GM19193 (cell line): ENCODE results near the gene ENAH.

Source experiments
- POLR2A ChIP-seq: IDR thresholded peaks from 4 replicates; pipeline ENCODE4 v1.6.1; 2011; ENCODE audit not compliant: insufficient read depth, insufficient read length; ENCODE audit errors: extremely low read depth

ENAH gene

DNA sequence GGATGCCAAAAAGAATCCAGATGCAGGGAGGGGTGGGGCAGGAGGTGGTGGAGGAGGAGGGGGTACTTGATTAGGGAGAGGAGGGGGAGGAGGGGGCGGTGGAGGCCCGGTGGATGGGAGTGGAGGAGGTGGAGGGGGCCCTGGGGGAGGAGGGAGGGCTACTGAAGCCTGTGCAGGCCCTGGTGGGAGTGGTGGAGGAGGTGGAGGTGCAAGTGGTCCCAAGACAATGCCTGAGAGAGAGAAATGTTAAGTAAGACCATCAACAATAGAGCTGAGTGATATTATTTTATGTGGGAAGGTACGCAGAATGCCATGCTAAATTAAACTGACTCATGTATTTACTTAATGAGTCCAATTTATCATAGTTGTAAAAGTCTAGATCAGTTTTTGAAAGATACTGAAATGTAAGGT is 138.2 kb downstream of the ENAH start:
- no peak for TF ChIP-seq POLR2A

DNA sequence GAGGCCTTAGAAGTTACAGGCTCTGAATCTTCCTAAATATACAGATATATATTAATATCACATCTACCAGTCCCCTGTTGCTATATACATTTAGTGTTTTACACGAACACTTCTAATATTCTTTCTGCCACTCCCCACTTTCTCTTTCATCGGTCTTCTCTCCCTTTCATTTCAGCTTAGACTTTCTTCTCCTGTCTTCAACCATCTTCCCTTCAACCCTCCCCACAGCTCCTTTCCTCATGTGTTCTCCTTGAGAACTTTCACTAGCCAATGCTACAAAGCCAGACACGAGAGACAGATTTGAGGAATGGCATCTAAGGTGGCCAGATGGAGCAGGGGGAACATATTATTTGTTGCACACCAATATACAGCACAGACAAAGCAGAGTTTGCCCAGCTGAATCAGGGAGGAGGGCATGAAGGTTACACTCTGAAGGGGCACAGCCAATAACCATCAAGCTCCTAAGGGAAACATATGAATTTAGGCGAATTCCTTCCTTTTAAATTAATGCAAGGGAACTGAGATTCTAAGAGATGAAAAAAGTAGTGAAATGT is 141.0 kb downstream of the ENAH start:
- TF ChIP-seq POLR2A: no peak

DNA sequence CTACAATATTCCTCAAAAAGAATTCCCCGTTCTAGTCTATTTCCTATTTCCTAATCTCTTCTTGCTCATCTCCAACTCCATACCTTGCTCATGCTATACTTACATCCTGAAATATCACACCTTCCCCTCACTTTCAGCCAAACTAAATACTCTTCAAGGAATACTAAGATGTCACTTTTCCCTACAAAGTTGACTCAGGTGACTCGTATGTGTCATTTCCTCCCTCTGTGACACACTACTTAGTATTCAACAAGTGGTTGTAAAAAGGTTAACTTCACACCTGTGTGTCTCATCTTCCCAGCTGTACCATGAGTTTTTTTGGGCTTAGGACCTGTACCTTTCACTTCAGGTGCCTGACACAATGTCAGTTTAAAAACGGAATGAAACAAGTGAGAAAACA is 143.2 kb downstream of the ENAH start:
- no peak for TF ChIP-seq POLR2A

DNA sequence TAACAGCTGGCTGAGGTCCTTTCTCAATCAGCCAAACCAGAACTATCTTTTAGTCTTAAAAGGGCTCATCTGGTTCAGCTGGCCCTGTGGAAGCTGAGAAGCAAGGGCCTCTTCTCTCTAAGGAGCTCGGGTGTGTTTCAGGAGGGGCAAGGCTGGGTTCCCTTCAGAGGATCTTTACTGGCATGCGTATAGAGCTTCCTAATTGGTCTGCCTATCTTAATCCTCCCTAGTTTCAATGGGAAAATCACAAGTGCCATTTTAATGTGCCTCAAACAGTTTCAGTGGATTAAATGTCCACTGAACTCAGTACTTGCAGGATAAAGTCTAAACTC is 143.6 kb downstream of the ENAH start:
- TF ChIP-seq POLR2A: no peak

DNA sequence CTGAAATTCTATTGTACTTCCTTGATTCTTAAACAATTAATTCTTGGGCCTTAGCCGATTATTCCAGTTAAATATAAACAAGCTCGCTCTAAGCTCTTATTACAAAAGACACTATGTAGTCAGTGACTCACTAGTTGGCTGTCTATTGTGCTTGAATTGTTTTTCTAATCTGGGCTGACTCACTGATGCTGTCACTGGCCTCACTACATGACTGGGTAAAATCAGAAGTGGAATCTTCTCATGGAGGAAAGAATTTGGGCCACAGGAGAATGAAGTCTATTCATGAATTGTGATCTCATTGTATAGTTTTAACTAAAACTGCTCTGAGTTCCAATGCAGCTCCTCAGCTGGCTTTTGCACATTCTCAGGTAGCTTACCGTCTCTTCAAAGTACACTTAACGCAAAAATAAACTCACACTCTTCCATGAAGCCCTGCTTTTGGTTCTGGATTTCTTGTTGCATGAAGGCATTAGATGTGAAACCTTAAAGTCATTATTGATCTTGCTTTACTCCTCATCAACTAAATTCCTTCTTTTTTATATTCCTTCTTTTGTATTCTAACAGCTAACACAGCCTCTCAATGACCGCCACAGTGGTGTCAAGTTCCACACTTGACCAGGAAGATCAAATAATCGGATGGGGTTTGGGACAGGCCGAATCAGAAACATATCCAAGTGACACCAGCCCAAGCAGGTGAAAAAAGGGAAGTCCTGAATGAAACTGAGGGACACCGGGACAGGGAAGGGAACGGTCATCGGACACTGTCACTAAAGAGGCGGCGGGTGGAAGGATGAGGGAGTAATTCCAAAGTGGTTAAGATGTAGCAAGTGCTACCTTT is 144.2 kb downstream of the ENAH start:
- no peak for TF ChIP-seq POLR2A

- no peak for TF ChIP-seq POLR2A
These were observed 146.2 kb downstream of the ENAH start for GRCh38 chr1:225506727-225507126.

GRCh38 chr1:225504776-225505175 is 148.1 kb downstream of the ENAH start:
- no peak for TF ChIP-seq POLR2A

DNA sequence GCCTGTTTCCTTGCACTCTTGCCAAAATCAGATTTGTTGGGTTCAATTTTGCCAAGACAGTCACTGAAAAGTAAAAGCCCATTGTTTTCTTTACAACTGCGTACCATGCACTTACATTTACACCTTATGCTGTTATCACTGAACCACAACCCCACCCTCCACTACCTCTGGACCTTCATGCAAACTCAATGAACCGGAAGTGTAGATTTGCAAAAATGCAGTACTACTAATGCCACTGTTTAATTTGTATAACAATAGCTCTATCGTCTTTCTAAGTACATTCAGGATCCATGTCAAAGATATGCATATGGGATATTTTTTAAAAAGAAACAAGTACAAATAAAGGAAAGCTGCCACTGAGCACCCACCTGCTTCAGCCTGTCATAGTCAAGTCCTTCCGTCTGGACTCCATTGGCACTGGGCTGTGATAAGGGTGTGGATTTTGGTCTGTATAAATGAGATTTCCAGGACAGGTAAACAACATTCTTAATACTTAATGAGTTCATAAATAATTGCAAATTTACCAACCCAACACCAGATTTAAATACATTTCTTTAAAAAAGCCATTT is 152.2 kb downstream of the ENAH start:
- TF ChIP-seq POLR2A: no peak

DNA sequence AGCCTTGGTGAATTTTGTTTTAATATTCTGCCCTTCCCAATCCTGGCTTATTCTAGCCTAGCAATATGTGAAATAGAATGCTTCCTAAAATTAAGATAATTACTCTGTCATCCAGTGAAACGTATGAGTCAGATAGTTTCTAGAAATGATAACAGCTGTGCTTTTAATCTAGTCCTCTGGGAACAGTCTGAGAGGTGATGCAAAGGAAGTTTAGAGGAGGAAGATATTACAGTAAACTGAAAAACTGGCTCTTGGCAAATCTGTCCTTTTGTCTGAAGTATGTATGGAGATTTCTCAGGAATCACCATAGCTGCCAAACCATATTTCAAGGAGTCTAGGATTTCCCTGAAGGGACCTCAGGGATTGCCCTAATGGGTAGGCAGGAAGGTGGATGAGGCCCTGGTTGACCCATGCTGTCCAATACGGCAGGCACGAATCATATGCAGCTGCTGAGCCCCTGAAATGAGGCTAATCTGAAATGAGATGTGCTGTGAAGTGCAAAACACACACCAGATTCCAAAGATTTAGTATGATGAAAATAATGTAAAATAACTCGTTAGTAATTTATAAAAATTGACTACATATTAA is 154.3 kb downstream of the ENAH start:
- no peak for TF ChIP-seq POLR2A

DNA sequence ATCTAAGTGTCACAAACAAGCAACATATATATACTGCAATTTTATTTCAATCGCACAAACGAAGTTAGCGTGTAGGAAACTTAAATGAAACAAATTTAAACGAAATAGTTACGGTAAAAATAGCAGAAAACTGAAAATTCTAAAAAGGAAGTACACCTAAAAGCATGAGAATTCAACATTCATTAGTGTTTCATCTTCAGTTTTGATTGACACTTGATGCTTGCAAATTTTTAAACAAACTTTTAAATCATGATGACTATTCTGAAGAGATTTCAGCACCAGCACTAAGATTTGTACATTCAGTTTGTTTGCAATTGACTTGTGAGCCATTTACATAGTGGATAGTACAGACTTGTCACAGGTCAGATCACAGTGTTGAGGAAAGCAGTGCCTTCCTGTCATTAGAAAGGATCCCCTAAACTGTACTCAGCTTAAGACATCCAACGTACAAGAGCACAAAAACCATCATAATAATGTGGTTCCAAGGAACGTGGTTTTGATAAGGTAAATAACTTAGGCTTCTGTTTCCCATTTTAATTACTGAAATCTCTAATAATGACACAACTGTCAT is 158.0 kb downstream of the ENAH start:
- no peak for TF ChIP-seq POLR2A

- TF ChIP-seq POLR2A: no peak
These were observed 159.2 kb downstream of the ENAH start for GRCh38 chr1:225493591-225494246.

- no peak for TF ChIP-seq POLR2A
These were observed 164.2 kb downstream of the ENAH start for GRCh38 chr1:225488676-225489075.

- TF ChIP-seq POLR2A: no peak
These were observed 166.1 kb downstream of the ENAH start for GRCh38 chr1:225486856-225487255.

GRCh38 chr1:225485991-225486530 is 166.9 kb downstream of the ENAH start:
- no peak for TF ChIP-seq POLR2A

DNA sequence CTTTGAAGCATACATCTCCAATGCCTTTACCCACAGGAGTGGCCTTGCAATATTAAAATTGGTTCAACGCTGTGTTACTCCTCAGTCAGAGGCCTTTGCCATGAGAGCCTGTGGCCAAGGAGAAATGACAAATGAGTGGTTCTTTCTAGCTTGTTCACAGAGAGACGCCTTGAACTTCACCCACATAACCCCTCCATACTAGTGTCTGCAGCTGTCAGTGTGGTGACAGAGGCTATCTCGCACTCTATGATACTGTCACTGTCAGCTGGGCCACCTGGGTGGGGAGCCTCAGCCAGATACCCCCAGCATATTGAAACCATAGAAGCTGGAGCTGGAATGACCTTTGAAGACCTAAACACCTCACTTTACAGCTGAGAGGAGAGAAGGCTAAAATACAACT is 167.7 kb downstream of the ENAH start:
- no peak for TF ChIP-seq POLR2A
